ENCODE measurements around the gene KCNJ4.

Gene KCNJ4

DNA sequence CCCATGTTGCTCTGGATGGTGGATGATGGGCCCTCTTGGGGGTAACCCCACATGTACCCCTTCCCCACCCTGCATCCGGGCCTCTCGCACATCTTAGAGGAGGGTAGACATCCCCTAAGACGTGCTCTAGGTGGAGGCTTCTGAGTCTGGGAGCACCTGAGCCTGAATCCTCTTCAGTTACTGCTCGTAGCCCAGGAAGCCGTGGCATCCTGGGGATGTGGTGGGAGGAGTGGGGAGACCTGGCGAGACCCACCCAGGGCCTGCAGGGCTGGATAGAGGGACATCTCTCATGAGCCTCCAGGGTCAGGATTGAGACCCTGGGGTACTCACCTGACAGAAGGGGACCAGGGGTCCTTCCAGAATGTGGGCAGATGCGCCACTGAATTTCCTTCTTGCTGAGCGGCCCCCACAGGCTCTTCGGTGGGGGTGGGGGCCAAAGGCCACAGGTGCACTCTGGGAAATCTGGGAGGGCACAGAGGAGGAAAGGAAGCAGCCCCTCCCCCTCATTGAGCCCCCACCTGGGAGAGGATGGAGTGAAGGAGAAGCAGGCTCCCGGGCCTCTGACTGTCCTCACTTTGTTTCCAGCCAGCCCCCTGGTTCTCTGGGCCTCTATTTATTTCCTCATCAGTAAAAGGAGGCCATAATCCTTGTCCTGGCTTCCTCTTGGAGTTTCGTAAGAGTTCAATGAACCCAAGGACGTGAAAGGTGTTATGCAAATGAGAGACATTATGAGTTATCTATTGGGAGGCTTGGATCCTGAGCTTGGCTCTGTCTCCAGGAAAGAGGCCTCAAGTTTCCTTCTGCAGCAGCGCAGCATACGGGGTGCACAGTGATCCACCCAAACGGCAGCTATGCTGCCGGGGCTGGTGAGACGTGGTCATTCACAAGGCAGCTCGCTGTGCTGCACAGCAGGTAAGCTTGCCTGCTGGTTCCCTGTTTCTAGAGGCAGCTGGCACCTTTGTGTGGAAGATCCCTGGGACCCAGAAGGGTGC lies 31.2 kb downstream of the KCNJ4 start:
- no peak for DNase-seq (ENCODE audit: low read depth)
- no peak overlapping the region for H3K4me3 ChIP-seq (ENCODE audit: low read length)
- TF ChIP-seq, protein P1, sequence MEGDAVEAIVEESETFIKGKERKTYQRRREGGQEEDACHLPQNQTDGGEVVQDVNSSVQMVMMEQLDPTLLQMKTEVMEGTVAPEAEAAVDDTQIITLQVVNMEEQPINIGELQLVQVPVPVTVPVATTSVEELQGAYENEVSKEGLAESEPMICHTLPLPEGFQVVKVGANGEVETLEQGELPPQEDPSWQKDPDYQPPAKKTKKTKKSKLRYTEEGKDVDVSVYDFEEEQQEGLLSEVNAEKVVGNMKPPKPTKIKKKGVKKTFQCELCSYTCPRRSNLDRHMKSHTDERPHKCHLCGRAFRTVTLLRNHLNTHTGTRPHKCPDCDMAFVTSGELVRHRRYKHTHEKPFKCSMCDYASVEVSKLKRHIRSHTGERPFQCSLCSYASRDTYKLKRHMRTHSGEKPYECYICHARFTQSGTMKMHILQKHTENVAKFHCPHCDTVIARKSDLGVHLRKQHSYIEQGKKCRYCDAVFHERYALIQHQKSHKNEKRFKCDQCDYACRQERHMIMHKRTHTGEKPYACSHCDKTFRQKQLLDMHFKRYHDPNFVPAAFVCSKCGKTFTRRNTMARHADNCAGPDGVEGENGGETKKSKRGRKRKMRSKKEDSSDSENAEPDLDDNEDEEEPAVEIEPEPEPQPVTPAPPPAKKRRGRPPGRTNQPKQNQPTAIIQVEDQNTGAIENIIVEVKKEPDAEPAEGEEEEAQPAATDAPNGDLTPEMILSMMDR (conservative IDR thresholded peaks at IDR 0.05; ENCODE audit: low read depth, low read length), result no peak

DNA sequence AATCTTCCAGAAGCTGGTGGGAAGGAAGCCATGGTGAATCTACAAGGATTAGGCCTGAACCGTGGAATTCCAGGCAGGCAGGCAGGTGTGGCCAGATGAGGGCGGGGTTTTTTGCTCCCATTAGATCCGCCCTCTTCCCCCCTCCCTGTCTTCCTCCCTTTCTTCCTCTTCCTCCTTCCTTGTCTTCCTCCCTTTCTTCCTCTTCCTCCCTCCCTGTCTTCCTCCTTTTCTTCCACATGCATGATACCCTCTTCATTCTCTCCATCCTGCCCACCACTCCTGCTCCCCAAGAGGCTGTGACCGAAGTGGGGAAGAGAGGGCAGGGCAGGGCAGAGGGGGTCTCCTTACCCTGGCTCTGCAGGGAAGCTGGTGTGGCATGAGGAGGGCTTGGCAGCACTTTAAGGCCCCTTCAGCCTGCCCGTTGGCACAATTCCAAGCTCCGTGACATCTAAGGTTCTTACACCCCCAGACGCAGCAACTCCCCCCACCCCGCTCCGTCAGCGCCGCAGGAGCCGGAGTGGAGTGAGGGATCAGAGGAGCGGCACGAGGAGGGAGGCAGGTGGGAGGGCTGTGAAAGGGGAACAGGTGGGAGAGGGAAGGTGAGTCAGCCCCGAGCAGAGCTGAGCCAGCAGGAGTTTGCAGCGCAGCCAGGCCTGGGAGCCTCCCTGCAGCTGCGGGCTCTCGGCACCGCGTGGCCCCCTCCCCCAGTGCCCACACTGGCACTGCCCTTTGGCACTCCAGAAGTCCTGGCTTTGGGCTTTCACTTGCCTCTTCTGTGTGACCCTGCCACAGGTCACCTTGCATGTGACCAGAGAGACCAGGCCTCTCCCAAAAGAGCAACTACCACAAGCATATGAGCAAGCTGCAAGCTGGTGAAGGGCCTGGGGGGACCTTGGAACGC lies 32.1 kb downstream of the KCNJ4 start:
- TF ChIP-seq, protein P1 (conservative IDR thresholded peaks at IDR 0.05; ENCODE audit: low read depth, low read length), result no peak

DNA sequence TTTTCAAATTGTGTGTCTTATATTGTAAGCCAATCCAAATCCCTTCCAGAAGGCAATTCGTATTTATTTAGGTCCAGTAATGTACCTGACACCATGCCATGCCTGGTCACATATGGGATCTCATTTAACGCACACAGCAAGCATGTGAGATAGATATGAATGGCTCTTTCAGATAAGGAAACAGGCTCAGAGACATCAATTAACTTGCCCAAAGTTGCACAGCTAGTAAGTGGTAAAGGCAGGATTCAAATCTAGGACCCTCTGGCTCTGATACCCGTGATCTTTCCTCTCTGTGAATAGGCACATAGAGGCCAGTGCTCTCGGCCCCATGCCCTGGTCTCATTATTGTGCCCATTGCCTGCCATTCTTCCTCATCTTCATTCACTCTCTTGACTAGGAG lies 34.3 kb downstream of the KCNJ4 start:
- DNase-seq (ENCODE audit: low read depth), result no peak
- TF ChIP-seq, protein P1 (conservative IDR thresholded peaks at IDR 0.05; ENCODE audit: low read depth, low read length), result no peak
- no peak overlapping the region for H3K4me3 ChIP-seq (ENCODE audit: low read length)

More for the DNA sequence above, 32.1 kb downstream of the KCNJ4 start:
- H3K4me3 ChIP-seq (ENCODE audit: low read length), result no peak overlapping the region
- DNase-seq (ENCODE audit: low read depth), result no peak

DNA sequence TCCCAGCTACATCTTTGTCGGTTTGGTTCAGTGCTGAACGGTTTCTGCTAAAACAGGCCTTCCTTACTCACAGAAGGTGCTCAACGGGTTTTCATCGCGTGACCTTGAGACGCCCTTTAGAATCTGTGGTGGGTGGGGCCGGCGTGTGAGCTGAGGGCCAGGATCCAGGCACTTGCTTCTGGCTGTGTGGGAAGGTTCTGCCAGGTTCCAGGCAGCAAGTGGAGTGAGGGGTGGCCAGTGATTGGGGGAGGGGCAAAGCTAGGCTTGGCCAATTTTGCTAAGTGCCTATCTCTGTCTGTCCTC lies 35.2 kb downstream of the KCNJ4 start:
- no peak for DNase-seq (ENCODE audit: low read depth)
- TF ChIP-seq, protein P1 (conservative IDR thresholded peaks at IDR 0.05; ENCODE audit: low read depth, low read length), result no peak
- H3K4me3 ChIP-seq (ENCODE audit: low read length), result no peak overlapping the region

DNA sequence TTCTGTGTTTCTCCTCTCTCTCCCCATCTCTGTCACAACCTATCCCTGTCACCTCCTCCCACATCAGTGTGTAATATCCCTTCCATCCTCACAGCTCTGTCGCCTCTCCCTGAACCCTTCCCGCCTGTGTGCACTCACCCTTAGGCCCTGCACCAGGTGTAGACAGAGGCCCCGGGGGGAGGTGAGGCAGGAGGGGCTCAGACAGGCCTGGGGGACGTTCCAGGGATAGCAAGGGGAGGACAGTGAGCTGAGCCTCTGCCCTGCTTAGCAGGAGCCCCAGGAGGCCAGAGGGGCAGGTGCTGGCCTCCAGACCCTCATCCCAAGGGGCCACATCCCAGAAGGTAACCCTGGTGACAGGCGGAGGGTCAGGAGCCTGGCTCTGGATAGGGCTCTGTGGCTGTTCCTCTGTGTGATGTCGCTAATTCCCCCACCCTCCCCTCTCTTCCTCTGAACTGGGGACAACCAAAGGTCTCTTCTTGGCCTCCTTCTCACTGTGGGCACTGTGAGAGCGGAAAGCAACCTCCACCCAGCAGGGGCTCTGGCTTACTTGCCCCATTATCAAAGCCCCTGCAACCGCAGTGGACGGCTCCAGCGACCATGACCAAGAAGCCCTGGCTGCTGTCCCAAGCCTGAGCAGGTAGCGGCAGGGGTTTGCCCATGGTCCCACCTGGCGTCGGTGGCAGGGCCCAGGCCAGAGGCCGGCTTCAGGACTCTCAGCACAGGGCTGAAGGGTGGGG lies 35.7 kb downstream of the KCNJ4 start:
- TF ChIP-seq, protein P1 (conservative IDR thresholded peaks at IDR 0.05; ENCODE audit: low read depth, low read length), result no peak
- no peak overlapping the region for H3K4me3 ChIP-seq (ENCODE audit: low read length)
- DNase-seq (ENCODE audit: low read depth), result no peak

DNA sequence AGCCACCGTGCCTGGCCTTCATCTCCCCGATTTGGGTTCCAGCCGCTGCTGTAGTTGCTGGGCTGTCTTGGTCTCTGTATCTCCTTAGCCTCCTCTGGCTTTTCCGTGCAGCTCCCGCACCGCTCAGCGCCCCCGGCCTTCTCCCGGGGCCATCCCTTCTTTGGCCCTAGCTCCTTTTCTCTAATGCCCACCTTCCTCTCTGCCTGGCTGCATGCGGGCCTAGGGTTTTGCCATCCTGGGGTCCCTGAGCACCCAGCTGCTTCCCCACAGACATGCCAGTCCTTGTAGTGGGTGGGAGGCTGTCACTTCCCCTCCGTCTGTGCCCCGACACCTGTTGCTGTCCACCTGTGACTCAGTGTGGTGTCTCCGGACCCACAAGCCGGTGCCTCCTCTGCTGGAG lies 36.4 kb downstream of the KCNJ4 start:
- no peak for DNase-seq (ENCODE audit: low read depth)
- TF ChIP-seq, protein P1 (conservative IDR thresholded peaks at IDR 0.05; ENCODE audit: low read depth, low read length), result no peak

More for the DNA sequence above, 36.4 kb downstream of the KCNJ4 start:
- no peak overlapping the region for H3K4me3 ChIP-seq (ENCODE audit: low read length)

Data from retinal pigment epithelial cell (primary cell).